IMR-90 (cell line): ENCODE results near the gene SLC6A3. TPM values are rescaled to one million over a fixed set of nuclear protein-coding genes. Genes with fewer than 3 reads are reported as not detected.

Experiments used
- ATAC-seq: fragments of 200-7000 bp; cut with Tn5 transposase; 2 replicates; pipeline ENCODE4 v1.9.1; 2020; ENCODE audit warnings: low read depth, mild to moderate bottlenecking, moderate library complexity
- BruUV-seq: library from RNA; stranded (reverse); fragments of 400-500 nt; replicated peaks from 2 replicates; lab custom pipeline; 2021; lab: Mats Ljungman, UMichigan
- CTCF ChIA-PET: fragments of 300-600 bp; formaldehyde crosslinking; extraction: SDS; loops from one replicate; lab custom pipeline; 2021; ENCODE audit warnings: antibody characterized with exemption; lab: Yijun Ruan, JAX
- POLR2A ChIA-PET: fragments of 300-600 bp; sonication (Branson Sonifier 250); formaldehyde crosslinking; loops from one replicate; lab custom pipeline; 2022; ENCODE audit warnings: antibody characterized with exemption; ENCODE audit not compliant: unreplicated experiment; lab: Charles Lee
- DNase-seq: peaks from one replicate; pipeline ENCODE4 v3.0.0; 2013
- H2AFZ ChIP-seq: replicated peaks from 2 replicates; pipeline ENCODE3; 2013; ENCODE audit warnings: low read length, mild to moderate bottlenecking; ENCODE audit not compliant: poor library complexity
- H2AK5ac ChIP-seq: 2 replicates; pipeline ENCODE4 v1.6.1; 2013; ENCODE audit warnings: low read depth, low read length, inconsistent platforms
- H2AK9ac ChIP-seq: replicated peaks from 2 replicates; pipeline ENCODE3; 2013; ENCODE audit warnings: mild to moderate bottlenecking, low read depth, low read length, moderate library complexity; ENCODE audit not compliant: poor library complexity
- H2BK120ac ChIP-seq: 2 replicates; pipeline ENCODE4 v1.6.1; 2013; ENCODE audit warnings: low read depth, low read length, inconsistent platforms
- H2BK15ac ChIP-seq: 3 replicates; pipeline ENCODE4 v1.6.1; 2013; ENCODE audit warnings: low read depth, low read length, inconsistent platforms
- H2BK20ac ChIP-seq: 2 replicates; pipeline ENCODE4 v1.6.1; 2013; ENCODE audit warnings: low read depth, mild to moderate bottlenecking, inconsistent platforms, low read length, moderate library complexity
- H2BK5ac ChIP-seq: 2 replicates; pipeline ENCODE4 v1.6.1; 2013; ENCODE audit warnings: mild to moderate bottlenecking, low read depth, low read length, inconsistent platforms; ENCODE audit not compliant: poor library complexity, severe bottlenecking
- H3K14ac ChIP-seq: replicated peaks from 2 replicates; pipeline ENCODE4 v1.6.1; 2013; ENCODE audit warnings: low read depth, low read length, inconsistent platforms
- H3K18ac ChIP-seq: 2 replicates; pipeline ENCODE4 v1.6.1; 2013; ENCODE audit warnings: low read depth, low read length, control low read depth
- H3K23ac ChIP-seq: 2 replicates; pipeline ENCODE4 v1.6.1; 2013; ENCODE audit warnings: low read depth, low read length, inconsistent platforms
- H3K27ac ChIP-seq: 2 replicates; pipeline ENCODE4 v1.5.1; 2013; ENCODE audit warnings: mild to moderate bottlenecking, control low read depth, low read length; ENCODE audit not compliant: insufficient read depth
- H3K27me3 ChIP-seq: 2 replicates; pipeline ENCODE4 v1.6.1; 2013; ENCODE audit warnings: low read length; ENCODE audit not compliant: control insufficient read depth, insufficient read depth
- H3K36me3 ChIP-seq: 2 replicates; pipeline ENCODE4 v1.6.1; 2013; ENCODE audit warnings: low read length, mixed read lengths; ENCODE audit not compliant: control insufficient read depth, insufficient read depth
- H3K4ac ChIP-seq: 2 replicates; pipeline ENCODE4 v1.6.1; 2013; ENCODE audit warnings: low read depth, low read length, inconsistent platforms
- H3K4me1 ChIP-seq: 2 replicates; pipeline ENCODE4 v1.6.1; 2013; ENCODE audit warnings: low read length, mixed read lengths; ENCODE audit not compliant: control insufficient read depth, insufficient read depth
- H3K4me2 ChIP-seq: 2 replicates; pipeline ENCODE4 v1.6.1; 2013; ENCODE audit warnings: low read depth, mild to moderate bottlenecking, control low read depth, low read length, moderate library complexity
- H3K4me3 ChIP-seq: 2 replicates; pipeline ENCODE4 v1.5.1; 2013; ENCODE audit warnings: low read depth, mild to moderate bottlenecking, control low read depth, low read length, moderate library complexity; ENCODE audit not compliant: insufficient read depth
- H3K56ac ChIP-seq: 2 replicates; pipeline ENCODE4 v1.6.1; 2013; ENCODE audit warnings: low read length, inconsistent platforms; ENCODE audit not compliant: insufficient read depth; ENCODE audit errors: extremely low read depth
- H3K79me1 ChIP-seq, 2 experiments: 2 replicates each; pipeline ENCODE4 v1.6.1; 2013; ENCODE audit warnings: low read length in 2 of 2, inconsistent platforms in 1 of 2, low read depth in 1 of 2
- H3K9ac ChIP-seq: 2 replicates; pipeline ENCODE4 v1.6.1; 2013; ENCODE audit warnings: low read depth, low read length, control low read depth
- H3K9me1 ChIP-seq: 2 replicates; pipeline ENCODE4 v1.6.1; 2013; ENCODE audit warnings: low read length, inconsistent platforms; ENCODE audit not compliant: insufficient read depth
- H3K9me3 ChIP-seq: 2 replicates; pipeline ENCODE4 v1.6.1; 2013; ENCODE audit warnings: low read length; ENCODE audit not compliant: control insufficient read depth, insufficient read depth
- H4K20me1 ChIP-seq: 2 replicates; pipeline ENCODE4 v1.6.1; 2013; ENCODE audit warnings: low read length, inconsistent platforms; ENCODE audit not compliant: insufficient read depth
- H4K5ac ChIP-seq: 2 replicates; pipeline ENCODE4 v1.6.1; 2013; ENCODE audit warnings: mild to moderate bottlenecking, low read depth, low read length, control low read depth
- H4K8ac ChIP-seq, 2 experiments: 2 replicates each; pipeline ENCODE4 v1.6.1; 2013; ENCODE audit warnings: low read depth in 2 of 2, low read length in 2 of 2, control low read depth in 1 of 2, inconsistent platforms in 1 of 2
- H4K91ac ChIP-seq: 2 replicates; pipeline ENCODE4 v1.6.1; 2013; ENCODE audit warnings: low read depth, low read length, inconsistent platforms; ENCODE audit not compliant: insufficient read depth
- ELK1 ChIP-seq: fragments of 150-350 bp; IDR thresholded peaks from 2 replicates; pipeline ENCODE4 v1.6.1; 2016; ENCODE audit warnings: low read depth, mild to moderate bottlenecking, low read length, moderate library complexity, borderline replicate concordance
- MAZ ChIP-seq: IDR thresholded peaks from 2 replicates; pipeline ENCODE4 v1.6.1; 2012; ENCODE audit warnings: low read depth, mild to moderate bottlenecking, low read length, improper control_type of control experiment, moderate library complexity, borderline replicate concordance
- NFE2L2 ChIP-seq: fragments of 150-350 bp; IDR thresholded peaks from 2 replicates; pipeline ENCODE4 v1.6.1; 2016; ENCODE audit warnings: low read depth, mild to moderate bottlenecking, low read length
- POLR2A ChIP-seq: IDR thresholded peaks from 2 replicates; pipeline ENCODE4 v1.6.1; 2012; ENCODE audit warnings: mild to moderate bottlenecking, low read depth, low read length
- RCOR1 ChIP-seq: IDR thresholded peaks from 2 replicates; pipeline ENCODE4 v1.6.1; 2012; ENCODE audit warnings: mild to moderate bottlenecking, low read length, improper control_type of control experiment; ENCODE audit not compliant: insufficient replicate concordance
- RFX5 ChIP-seq: IDR thresholded peaks from 2 replicates; pipeline ENCODE4 v1.8.0; 2012; ENCODE audit warnings: low read depth, mild to moderate bottlenecking, low read length, moderate library complexity
- SMC3 ChIP-seq: fragments of 150-350 bp; IDR thresholded peaks from 2 replicates; pipeline ENCODE4 v1.6.1; 2016; ENCODE audit warnings: low read depth, mild to moderate bottlenecking, antibody characterized with exemption, low read length, moderate library complexity
- USF2 ChIP-seq: fragments of 150-350 bp; IDR thresholded peaks from 2 replicates; pipeline ENCODE4 v1.6.1; 2017; ENCODE audit warnings: mild to moderate bottlenecking, antibody characterized with exemption, low read length, low read depth
- WGBS, 2 experiments: methylation state at CpG; one replicate each; pipeline versions ENCODE4 v1.1.5 to v1.1.7; 2013; ENCODE audit warnings: missing lambda C conversion rate in 2 of 2; ENCODE audit not compliant: insufficient read length in 1 of 2; ENCODE audit errors: extremely low coverage in 2 of 2; 5-methylcytosine and 5-hydroxymethylcytosine counted together
- dilution Hi-C: fragments of 300-500 bp; cut with HindIII; formaldehyde crosslinking; loops from one replicate; pipeline ENCODE4 v1.14.3; 2018; ENCODE audit warnings: low sequenced_read_pairs; ENCODE audit not compliant: unreplicated experiment
- in situ Hi-C: fragments of 300-500 bp; cut with MboI; formaldehyde crosslinking; loops from 3 replicates; pipeline ENCODE4 v1.14.3; 2019; ENCODE audit warnings: low sequenced_read_pairs, inconsistent platforms, mixed read lengths
- intact Hi-C: fragments of 100-400 bp; cut with micrococcal nuclease; formaldehyde crosslinking; loops from 2 replicates; pipeline ENCODE4 v1.10.0; 2022
- polyA plus RNA-seq, 3 experiments: library from polyadenylated mRNA; depleted of rRNA; stranded (reverse); fragments of >200 nt; gene quantifications; 2 replicates each; pipeline ENCODE4 v1.2.3, GENCODE V29; 2012; ENCODE audit warnings: low replicate concordance in 1 of 3
- total RNA-seq: library from RNA; depleted of rRNA; stranded (reverse); fragments of >200 nt; gene quantifications from 2 replicates; pipeline ENCODE4 v1.2.3, GENCODE V29; 2012

Gene SLC6A3
- total and polyA plus RNA-seq, 2 of the 4 experiments (the other 2 are of a cell fraction): not detected

- ChIA-PET POLR2A (no interaction called here), CTCF (no interaction called here)
- Histone ChIP-seq H3K9ac (no peak overlapping the region), H2BK120ac (no peak overlapping the region), H3K18ac (no peak overlapping the region), H3K14ac (no peak overlapping the region), H3K4me1 (no peaks in the 10 kb centered on the region), H3K27ac (no peak overlapping the region), H2AK5ac (no peak overlapping the region), H2AK9ac (no peak overlapping the region), H4K20me1 (no peaks in the 10 kb centered on the region), H3K79me1 (no peaks in the 10 kb centered on the region), H2BK15ac (no peak overlapping the region), H4K91ac (no peak overlapping the region), H2BK5ac (no peak overlapping the region), H3K4me2 (no peak overlapping the region), H3K27me3 (no peaks in the 10 kb centered on the region; the same call in 1 of the 2 replicates), H3K9me3 (peaks cover 2% of the 10 kb centered on the region; the same call in 1 of the 2 replicates), H3K4ac (no peak overlapping the region), H3K56ac (no peak overlapping the region), H2AFZ (no peak overlapping the region), H3K23ac (no peak overlapping the region), H3K4me3 (no peak overlapping the region), H4K8ac (no peak overlapping the region), H3K36me3 (no peaks in the 10 kb centered on the region), H2BK20ac (no peak overlapping the region), H3K9me1 (no peaks in the 10 kb centered on the region), H4K5ac (no peak overlapping the region)
- ATAC-seq (no peak), DNase-seq (no peak)
- in situ Hi-C loops: no loop called here
- BruUV-seq: no TSS peak
- no peak for TF ChIP-seq SMC3
- TF ChIP-seq MAZ: no peak
- TF ChIP-seq ELK1: no peak
- TF ChIP-seq RCOR1: no peak
- TF ChIP-seq NFE2L2: no peak
- no peak for TF ChIP-seq RFX5
- TF ChIP-seq POLR2A: no peak
- TF ChIP-seq USF2: no peak
- intact Hi-C loops: no loop called here
- dilution Hi-C loops: no loop called here
- WGBS, 2 experiments: 78% methylated on average over 24 of the region's 29 CpGs; no CpG with 5 or more reads in 1 of the 2 experiments
Observed at GRCh38 chr5:1421521-1422341, 23.5 kb downstream of the SLC6A3 start.
